GM23338 (cell line): ENCODE results near the gene CAPN7. TPM values are rescaled to one million over a fixed set of nuclear protein-coding genes. Genes with fewer than 3 reads are reported as not detected.
"Not testable (repeated sequence)": the region's sequence is repeated elsewhere in the genome, so short reads cannot be mapped to it uniquely, and the experiment has no call there.

ENCODE experiments used
- ATAC-seq: fragments of 200-7000 bp; cut with Tn5 transposase; 3 replicates; pipeline ENCODE4 v1.9.1; 2020
- DNase-seq: peaks from one replicate; pipeline ENCODE4 v3.0.0-alpha.2; 2015; ENCODE audit warnings: low spot score
- H2AFZ ChIP-seq: fragments of 200-600 bp; sonication (generic); 2 replicates; pipeline ENCODE4 v1.8.0; 2016; ENCODE audit warnings: antibody characterized with exemption, mild to moderate bottlenecking, moderate library complexity
- H3F3A ChIP-seq: fragments of 200-600 bp; sonication (generic); replicated peaks from 2 replicates; pipeline ENCODE4 v1.8.0; 2017; ENCODE audit warnings: antibody characterized with exemption, mixed run types, low read depth
- H3K27ac ChIP-seq: fragments of 200-600 bp; sonication (generic); 2 replicates; pipeline ENCODE4 v1.6.1; 2016; ENCODE audit warnings: low read depth
- H3K27me3 ChIP-seq: fragments of 200-600 bp; sonication (generic); 2 replicates; pipeline ENCODE4 v1.8.0; 2016; ENCODE audit warnings: mild to moderate bottlenecking, mixed run types, moderate library complexity; ENCODE audit not compliant: insufficient read depth
- H3K36me3 ChIP-seq: fragments of 200-600 bp; sonication (generic); 2 replicates; pipeline ENCODE4 v1.8.0; 2016; ENCODE audit warnings: mild to moderate bottlenecking; ENCODE audit not compliant: insufficient read depth
- H3K4me1 ChIP-seq: fragments of 200-600 bp; sonication (generic); 2 replicates; pipeline ENCODE4 v1.8.0; 2016; ENCODE audit warnings: mild to moderate bottlenecking, moderate library complexity; ENCODE audit not compliant: insufficient read depth
- H3K4me2 ChIP-seq: fragments of 200-600 bp; sonication (generic); 2 replicates; pipeline ENCODE4 v1.7.1; 2017; ENCODE audit warnings: mixed run types
- H3K4me3 ChIP-seq: fragments of 200-600 bp; sonication (generic); 2 replicates; pipeline ENCODE4 v1.6.1; 2016; ENCODE audit warnings: mixed run types
- H3K79me2 ChIP-seq: fragments of 200-600 bp; sonication (generic); replicated peaks from 2 replicates; pipeline ENCODE4 v1.8.0; 2017; ENCODE audit warnings: mild to moderate bottlenecking; ENCODE audit not compliant: insufficient read depth
- H3K9me2 ChIP-seq: fragments of 200-600 bp; sonication (generic); 2 replicates; pipeline ENCODE4 v1.8.0; 2017; ENCODE audit not compliant: insufficient read depth
- H4K20me1 ChIP-seq: fragments of 200-600 bp; sonication (generic); replicated peaks from 2 replicates; pipeline ENCODE4 v1.8.0; 2017; ENCODE audit warnings: mild to moderate bottlenecking; ENCODE audit not compliant: insufficient read depth
- H3K27ac Mint-ChIP-seq: 2 replicates; pipeline ENCODE4 v1.8.0; 2020; ENCODE audit warnings: inconsistent platforms, mild to moderate bottlenecking, moderate library complexity, mixed read lengths
- H3K27me3 Mint-ChIP-seq: 3 replicates; pipeline ENCODE4 v1.8.0; 2022; ENCODE audit warnings: low read depth, mild to moderate bottlenecking, moderate library complexity, mixed read lengths, inconsistent platforms; ENCODE audit not compliant: insufficient read depth, poor library complexity
- H3K36me3 Mint-ChIP-seq: 3 replicates; pipeline ENCODE4 v1.8.0; 2021; ENCODE audit warnings: low read depth, mild to moderate bottlenecking, inconsistent platforms, moderate library complexity, mixed read lengths
- H3K4me1 Mint-ChIP-seq: 3 replicates; pipeline ENCODE4 v1.8.0; 2020; ENCODE audit warnings: mild to moderate bottlenecking, inconsistent platforms, mixed read lengths
- H3K4me3 Mint-ChIP-seq: 3 replicates; pipeline ENCODE4 v1.8.0; 2021; ENCODE audit warnings: moderate library complexity, mild to moderate bottlenecking, inconsistent platforms, mixed read lengths
- H3K9me3 Mint-ChIP-seq: 3 replicates; pipeline ENCODE4 v1.8.0; 2020; ENCODE audit warnings: moderate library complexity, mild to moderate bottlenecking, inconsistent platforms, mixed read lengths
- CREB1 ChIP-seq: fragments of 250-450 bp; sonication (Bioruptor Pico); IDR thresholded peaks from 2 replicates; pipeline ENCODE4 v1.5.0; 2020; ENCODE audit warnings: low read depth, mild to moderate bottlenecking, moderate library complexity
- ETS1 ChIP-seq: IDR thresholded peaks from 2 replicates; pipeline ENCODE4 v1.6.1; 2016; ENCODE audit warnings: antibody characterized with exemption
- EZH2 ChIP-seq: fragments of 200-600 bp; sonication (generic); IDR thresholded peaks from one replicate; pipeline ENCODE4 v1.8.0; 2017; ENCODE audit warnings: antibody characterized with exemption, mild to moderate bottlenecking, low read depth; ENCODE audit not compliant: unreplicated experiment
- EZH2phosphoT487 ChIP-seq: fragments of 200-600 bp; sonication (generic); IDR thresholded peaks from one replicate; pipeline ENCODE4 v1.8.1; 2018; ENCODE audit warnings: antibody characterized with exemption; ENCODE audit not compliant: unreplicated experiment
- JUNB ChIP-seq: IDR thresholded peaks from one replicate; pipeline ENCODE4 v1.6.1; 2016; ENCODE audit warnings: antibody characterized with exemption; ENCODE audit not compliant: unreplicated experiment
- NANOG ChIP-seq: IDR thresholded peaks from 2 replicates; pipeline ENCODE4 v1.6.1; 2016; ENCODE audit warnings: antibody characterized with exemption, borderline replicate concordance
- REST ChIP-seq: IDR thresholded peaks from one replicate; pipeline ENCODE4 v1.6.1; 2018; ENCODE audit warnings: antibody characterized with exemption; ENCODE audit not compliant: unreplicated experiment
- ZNF114 ChIP-seq: fragments of 250-450 bp; sonication (Bioruptor Pico); IDR thresholded peaks from 2 replicates; pipeline ENCODE4 v1.5.0; 2020; ENCODE audit warnings: mild to moderate bottlenecking, moderate library complexity
- ZNF331 ChIP-seq: fragments of 250-450 bp; sonication (Bioruptor Pico); IDR thresholded peaks from 2 replicates; pipeline ENCODE4 v1.5.0; 2020; ENCODE audit warnings: low read depth, mild to moderate bottlenecking, moderate library complexity
- polyA plus RNA-seq: library from polyadenylated mRNA; unstranded; fragments of >200 nt; fragmentation: Nextera tagmentation; extraction: Ambion mirVana; gene quantifications from 2 replicates; pipeline ENCODE4 v1.2.1, GENCODE V29; 2016
- total RNA-seq: library from RNA; depleted of rRNA; stranded (reverse); fragments of >200 nt; shearing (Covaris generic); gene quantifications from 2 replicates; pipeline ENCODE4 v1.2.3, GENCODE V29; 2014
- TF ChIP-seq, protein P1 (sequence below): fragments of 250-450 bp; sonication (Bioruptor Pico); IDR thresholded peaks from 2 replicates; pipeline ENCODE4 v1.5.0; 2020; ENCODE audit warnings: mild to moderate bottlenecking, moderate library complexity

The CAPN7 gene
- total and polyA plus RNA-seq, 2 experiments from 2014 or later, result 9.9 to 18.1 TPM

- not testable (repeated sequence) for H3K27ac Mint-ChIP-seq, H2AFZ ChIP-seq, H3K9me2 ChIP-seq, H3K4me2 ChIP-seq, H3K36me3 ChIP-seq, ATAC-seq, H3K4me3 Mint-ChIP-seq, H3K27ac ChIP-seq, H3K79me2 ChIP-seq, H3K4me1 Mint-ChIP-seq, H3K4me3 ChIP-seq, H3K36me3 Mint-ChIP-seq, H3F3A ChIP-seq, DNase-seq, H3K4me1 ChIP-seq, H4K20me1 ChIP-seq, H3K27me3 ChIP-seq, H3K27me3 Mint-ChIP-seq
- peaks cover 24% of the 10 kb centered on the region for H3K9me3 Mint-ChIP-seq
Observed at GRCh38 chr3:15166391-15166790, 39.7 kb upstream of the CAPN7 start.

DNA sequence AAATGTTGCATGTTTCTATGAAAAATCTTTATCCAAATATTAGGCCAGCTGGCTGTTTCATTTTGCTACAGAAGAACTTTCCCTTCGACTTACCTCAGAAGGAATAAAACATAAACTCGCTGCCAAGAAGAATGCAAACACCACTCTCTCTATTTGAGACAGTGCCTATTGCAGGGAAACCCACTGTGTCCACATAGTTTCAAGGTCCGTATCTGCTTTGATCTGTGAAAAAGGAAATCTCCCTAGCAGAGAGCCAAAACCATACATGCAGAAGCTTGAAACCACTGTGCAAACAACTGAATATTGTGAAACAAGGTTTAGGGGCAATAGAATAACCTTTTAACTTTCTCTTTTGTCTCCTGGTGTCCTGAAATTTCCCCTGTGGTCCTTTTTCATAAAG is 35.0 kb upstream of the CAPN7 start:
- ATAC-seq (no peak), DNase-seq (no peak)
- Histone ChIP-seq H3K9me2 (peaks cover 4% of the 10 kb centered on the region; the same call in 1 of the 2 replicates), H3K27me3 (no peaks in the 10 kb centered on the region), H3K4me3 (no peak overlapping the region), H3K36me3 (no peaks in the 10 kb centered on the region), H3F3A (no peaks in the 10 kb centered on the region), H2AFZ (no peak overlapping the region), H3K27ac (no peak overlapping the region), H3K4me2 (no peak overlapping the region), H4K20me1 (no peaks in the 10 kb centered on the region), H3K4me1 (no peaks in the 10 kb centered on the region), H3K79me2 (no peaks in the 10 kb centered on the region)
- H3K9me3 Mint-ChIP-seq, result no peaks in the 10 kb centered on the region
- no peak overlapping the region for H3K27ac Mint-ChIP-seq
- peaks cover 4% of the 10 kb centered on the region for H3K27me3 Mint-ChIP-seq
- no peaks in the 10 kb centered on the region for H3K4me1 Mint-ChIP-seq
- H3K36me3 Mint-ChIP-seq, result no peaks in the 10 kb centered on the region
- no peak overlapping the region for H3K4me3 Mint-ChIP-seq
- TF ChIP-seq ETS1 (no peak), ZNF114 (CRISPR knock-in tag) (no peak), EZH2phosphoT487 (no peak), NANOG (no peak), CREB1 (CRISPR knock-in tag) (no peak), ZNF331 (CRISPR knock-in tag) (no peak), EZH2 (no peak), JUNB (no peak), REST (no peak)
- TF ChIP-seq, protein P1, sequence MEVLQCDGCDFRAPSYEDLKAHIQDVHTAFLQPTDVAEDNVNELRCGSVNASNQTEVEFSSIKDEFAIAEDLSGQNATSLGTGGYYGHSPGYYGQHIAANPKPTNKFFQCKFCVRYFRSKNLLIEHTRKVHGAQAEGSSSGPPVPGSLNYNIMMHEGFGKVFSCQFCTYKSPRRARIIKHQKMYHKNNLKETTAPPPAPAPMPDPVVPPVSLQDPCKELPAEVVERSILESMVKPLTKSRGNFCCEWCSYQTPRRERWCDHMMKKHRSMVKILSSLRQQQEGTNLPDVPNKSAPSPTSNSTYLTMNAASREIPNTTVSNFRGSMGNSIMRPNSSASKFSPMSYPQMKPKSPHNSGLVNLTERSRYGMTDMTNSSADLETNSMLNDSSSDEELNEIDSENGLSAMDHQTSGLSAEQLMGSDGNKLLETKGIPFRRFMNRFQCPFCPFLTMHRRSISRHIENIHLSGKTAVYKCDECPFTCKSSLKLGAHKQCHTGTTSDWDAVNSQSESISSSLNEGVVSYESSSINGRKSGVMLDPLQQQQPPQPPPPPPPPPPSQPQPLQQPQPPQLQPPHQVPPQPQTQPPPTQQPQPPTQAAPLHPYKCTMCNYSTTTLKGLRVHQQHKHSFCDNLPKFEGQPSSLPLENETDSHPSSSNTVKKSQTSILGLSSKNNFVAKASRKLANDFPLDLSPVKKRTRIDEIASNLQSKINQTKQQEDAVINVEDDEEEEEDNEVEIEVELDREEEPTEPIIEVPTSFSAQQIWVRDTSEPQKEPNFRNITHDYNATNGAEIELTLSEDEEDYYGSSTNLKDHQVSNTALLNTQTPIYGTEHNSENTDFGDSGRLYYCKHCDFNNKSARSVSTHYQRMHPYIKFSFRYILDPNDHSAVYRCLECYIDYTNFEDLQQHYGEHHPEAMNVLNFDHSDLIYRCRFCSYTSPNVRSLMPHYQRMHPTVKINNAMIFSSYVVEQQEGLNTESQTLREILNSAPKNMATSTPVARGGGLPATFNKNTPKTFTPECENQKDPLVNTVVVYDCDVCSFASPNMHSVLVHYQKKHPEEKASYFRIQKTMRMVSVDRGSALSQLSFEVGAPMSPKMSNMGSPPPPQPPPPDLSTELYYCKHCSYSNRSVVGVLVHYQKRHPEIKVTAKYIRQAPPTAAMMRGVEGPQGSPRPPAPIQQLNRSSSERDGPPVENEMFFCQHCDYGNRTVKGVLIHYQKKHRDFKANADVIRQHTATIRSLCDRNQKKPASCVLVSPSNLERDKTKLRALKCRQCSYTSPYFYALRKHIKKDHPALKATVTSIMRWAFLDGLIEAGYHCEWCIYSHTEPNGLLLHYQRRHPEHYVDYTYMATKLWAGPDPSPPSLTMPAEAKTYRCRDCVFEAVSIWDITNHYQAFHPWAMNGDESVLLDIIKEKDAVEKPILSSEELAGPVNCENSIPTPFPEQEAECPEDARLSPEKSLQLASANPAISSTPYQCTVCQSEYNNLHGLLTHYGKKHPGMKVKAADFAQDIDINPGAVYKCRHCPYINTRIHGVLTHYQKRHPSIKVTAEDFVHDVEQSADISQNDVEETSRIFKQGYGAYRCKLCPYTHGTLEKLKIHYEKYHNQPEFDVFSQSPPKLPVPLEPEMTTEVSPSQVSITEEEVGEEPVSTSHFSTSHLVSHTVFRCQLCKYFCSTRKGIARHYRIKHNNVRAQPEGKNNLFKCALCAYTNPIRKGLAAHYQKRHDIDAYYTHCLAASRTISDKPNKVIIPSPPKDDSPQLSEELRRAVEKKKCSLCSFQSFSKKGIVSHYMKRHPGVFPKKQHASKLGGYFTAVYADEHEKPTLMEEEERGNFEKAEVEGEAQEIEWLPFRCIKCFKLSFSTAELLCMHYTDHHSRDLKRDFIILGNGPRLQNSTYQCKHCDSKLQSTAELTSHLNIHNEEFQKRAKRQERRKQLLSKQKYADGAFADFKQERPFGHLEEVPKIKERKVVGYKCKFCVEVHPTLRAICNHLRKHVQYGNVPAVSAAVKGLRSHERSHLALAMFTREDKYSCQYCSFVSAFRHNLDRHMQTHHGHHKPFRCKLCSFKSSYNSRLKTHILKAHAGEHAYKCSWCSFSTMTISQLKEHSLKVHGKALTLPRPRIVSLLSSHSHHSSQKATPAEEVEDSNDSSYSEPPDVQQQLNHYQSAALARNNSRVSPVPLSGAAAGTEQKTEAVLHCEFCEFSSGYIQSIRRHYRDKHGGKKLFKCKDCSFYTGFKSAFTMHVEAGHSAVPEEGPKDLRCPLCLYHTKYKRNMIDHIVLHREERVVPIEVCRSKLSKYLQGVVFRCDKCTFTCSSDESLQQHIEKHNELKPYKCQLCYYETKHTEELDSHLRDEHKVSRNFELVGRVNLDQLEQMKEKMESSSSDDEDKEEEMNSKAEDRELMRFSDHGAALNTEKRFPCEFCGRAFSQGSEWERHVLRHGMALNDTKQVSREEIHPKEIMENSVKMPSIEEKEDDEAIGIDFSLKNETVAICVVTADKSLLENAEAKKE, result no peak
